AG10803 (cell line): Measurements from ENCODE around the gene TAS2R1.

Experiments used
- DNase-seq: peaks from one replicate; pipeline ENCODE4 v3.0.0; 2010; ENCODE audit warnings: low read depth
- H3K4me3 ChIP-seq: 2 replicates; pipeline ENCODE4 v1.5.1; 2011; ENCODE audit warnings: mild to moderate bottlenecking, low read length, control low read depth
- CTCF ChIP-seq: conservative IDR thresholded peaks from 2 replicates; pipeline ENCODE4 v1.5.1; 2011; ENCODE audit warnings: mild to moderate bottlenecking, low read length, control low read depth, inconsistent platforms

TAS2R1 gene

GRCh38 chr5:9617221-9617620 lies 12.9 kb downstream of the TAS2R1 start:
- DNase-seq: no peak
- H3K4me3 ChIP-seq: no peak overlapping the region
- TF ChIP-seq CTCF: no peak

GRCh38 chr5:9615331-9615730 lies 14.8 kb downstream of the TAS2R1 start:
- no peak overlapping the region for H3K4me3 ChIP-seq
- no peak for DNase-seq
- TF ChIP-seq CTCF: no peak

GRCh38 chr5:9613360-9613759 lies 16.8 kb downstream of the TAS2R1 start:
- DNase-seq: no peak
- no peak for TF ChIP-seq CTCF
- no peak overlapping the region for H3K4me3 ChIP-seq

- DNase-seq: no peak
- no peak for TF ChIP-seq CTCF
- no peak overlapping the region for H3K4me3 ChIP-seq
Observed at GRCh38 chr5:9610969-9611368, 19.2 kb downstream of the TAS2R1 start.

- TF ChIP-seq CTCF: no peak
- no peak overlapping the region for H3K4me3 ChIP-seq
- no peak for DNase-seq
Observed at GRCh38 chr5:9610364-9610763, 19.8 kb downstream of the TAS2R1 start.

GRCh38 chr5:9608093-9608492 lies 22.1 kb downstream of the TAS2R1 start:
- no peak for DNase-seq

More at GRCh38 chr5:9608093-9608492, 22.1 kb downstream of the TAS2R1 start:
- no peak for TF ChIP-seq CTCF
- no peak overlapping the region for H3K4me3 ChIP-seq
